RCC 7860 (cell line): ENCODE measurements around the gene ACER3.
"Not testable (repeated sequence)": the region's sequence is repeated elsewhere in the genome, so short reads cannot be mapped to it uniquely, and the experiment has no call there.

ENCODE experiments used
- DNase-seq: peaks from one replicate; pipeline ENCODE4 v3.0.0-alpha.2; 2015; ENCODE audit warnings: low spot score
- FAIRE-seq: peaks from 2 replicates; lab custom pipeline; 2012; peaks lifted over from hg19 to GRCh38; lab: Jason Lieb, UNC

Gene ACER3

GRCh38 chr11:76916712-76917111 lies 56.0 kb downstream of the ACER3 start:
- no peak for DNase-seq
- FAIRE-seq: no peak

DNA sequence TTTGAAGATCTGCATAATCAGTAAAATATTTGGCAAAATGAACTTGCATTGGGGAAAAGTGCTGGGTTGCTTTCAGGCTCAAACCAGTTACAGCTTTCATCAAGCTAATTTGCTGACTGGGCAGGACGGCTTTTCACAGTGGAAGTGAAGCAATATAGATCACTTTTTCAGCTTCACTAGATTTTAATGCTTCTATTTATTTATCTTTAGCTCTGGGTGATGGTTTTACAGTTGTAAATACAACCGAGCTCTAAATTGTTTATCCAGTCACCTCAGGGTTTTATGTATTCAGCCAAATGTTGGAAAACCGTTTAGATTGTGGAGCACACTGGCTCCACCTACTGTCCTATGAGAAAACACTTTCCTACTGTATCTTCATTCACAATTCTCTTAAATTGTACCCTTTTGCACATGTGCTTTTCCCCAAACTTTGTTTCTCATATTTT lies 58.2 kb downstream of the ACER3 start:
- FAIRE-seq (no peak), DNase-seq (peak; percentile 44)

DNA sequence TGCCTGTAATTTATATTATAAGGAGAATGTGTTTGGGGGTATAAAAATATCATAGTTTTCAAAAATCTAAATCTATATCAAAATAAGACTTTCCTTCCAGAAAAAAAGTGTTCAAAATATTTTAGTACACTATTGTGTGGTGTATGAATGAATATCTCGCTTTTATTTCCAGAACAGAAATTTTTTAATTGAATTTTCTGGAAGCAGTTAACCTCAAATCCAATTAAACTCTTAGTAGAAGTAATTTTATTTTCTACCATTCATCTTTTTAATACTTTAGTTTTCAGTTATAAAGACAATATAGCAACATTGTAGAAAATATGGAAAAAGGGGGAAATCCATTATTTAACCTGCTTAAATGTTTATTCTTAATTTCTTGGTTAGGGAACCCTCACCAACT lies 58.7 kb downstream of the ACER3 start:
- DNase-seq (no peak), FAIRE-seq (no peak)

DNA sequence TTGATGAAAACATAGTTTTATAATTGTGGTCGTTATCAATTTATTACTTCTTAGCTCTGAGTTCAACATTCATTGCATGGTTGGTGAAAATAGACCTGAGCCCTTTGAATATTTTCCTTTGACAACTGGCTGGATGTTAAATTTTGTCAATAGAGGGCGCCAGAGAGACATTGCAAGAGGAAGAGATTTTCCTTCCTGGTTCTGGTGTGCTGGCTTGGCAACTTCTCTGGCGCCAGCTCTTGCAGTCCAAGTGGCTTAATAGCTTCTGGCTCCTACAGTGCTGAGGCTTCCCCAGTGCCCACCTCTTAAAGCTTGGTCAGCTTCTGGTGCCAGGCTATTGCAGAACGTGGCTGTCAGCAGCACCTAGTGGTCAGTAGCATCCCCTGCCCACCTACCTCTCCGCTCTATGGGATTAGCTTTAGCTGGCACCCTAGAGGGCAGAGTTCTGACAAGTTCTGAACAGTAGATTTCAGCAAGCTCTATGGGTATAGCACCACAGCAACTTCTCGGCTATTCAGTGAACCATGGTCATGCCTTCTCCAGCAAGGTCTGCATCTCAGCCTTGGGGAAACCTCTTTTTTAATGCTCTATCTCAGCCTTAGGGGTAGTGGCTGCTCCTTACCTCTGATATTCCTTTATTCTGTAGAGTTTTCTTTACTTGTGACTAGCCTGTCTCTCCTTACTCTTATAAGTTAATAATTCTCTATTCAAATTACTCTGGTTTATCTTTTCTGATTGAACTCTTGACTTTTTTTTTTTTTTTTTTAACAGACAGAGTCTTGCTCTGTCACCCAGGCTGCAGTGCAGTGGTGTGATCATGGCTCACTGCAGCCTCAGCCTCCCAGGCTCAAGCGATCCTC lies 59.4 kb downstream of the ACER3 start:
- peak; percentile 66 for FAIRE-seq
- peak; percentile 68 for DNase-seq

GRCh38 chr11:76927160-76927559 lies 66.4 kb downstream of the ACER3 start:
- FAIRE-seq (no peak), DNase-seq (no peak)

- FAIRE-seq (no peak), DNase-seq (no peak)
Measured at GRCh38 chr11:76935042-76935441, 74.3 kb downstream of the ACER3 start.

DNA sequence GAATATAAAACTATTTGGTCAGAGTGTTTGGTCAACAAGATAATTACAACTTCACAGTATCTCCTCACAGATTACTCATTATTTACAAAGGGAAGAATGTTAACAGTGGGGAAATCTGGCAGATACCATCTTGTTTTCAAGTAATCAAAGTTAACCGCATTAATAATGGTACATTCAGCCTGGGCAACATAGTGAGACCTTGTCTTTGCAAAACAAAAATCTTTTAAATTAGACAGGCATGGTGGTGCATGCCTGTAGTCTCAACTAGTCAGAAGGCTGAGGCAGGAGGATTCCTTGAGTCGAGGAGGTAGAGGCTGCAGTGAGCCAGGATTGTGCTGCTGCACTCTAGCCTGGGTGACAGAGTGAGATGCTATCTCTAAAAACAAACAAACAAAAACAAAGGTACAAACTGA lies 78.5 kb downstream of the ACER3 start:
- no peak for DNase-seq

DNA sequence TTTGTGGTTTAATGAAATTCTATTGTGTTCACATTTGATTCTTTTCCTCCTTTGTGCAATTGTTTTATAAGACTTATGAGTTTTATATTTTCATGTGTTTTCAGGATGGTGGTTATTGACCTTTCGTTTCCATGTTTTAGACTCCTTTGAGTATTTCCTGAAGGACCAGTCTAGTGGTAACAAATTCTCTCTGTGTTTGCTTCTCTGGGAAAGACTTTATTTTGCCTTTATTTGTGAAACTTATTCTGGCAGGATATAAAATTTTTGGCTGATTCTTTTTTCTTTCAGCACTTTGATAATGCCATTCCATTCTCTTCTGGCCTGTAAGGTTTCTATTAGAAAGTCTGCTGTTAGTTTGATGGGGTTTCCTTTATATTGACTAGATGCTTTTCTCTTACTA lies 83.5 kb downstream of the ACER3 start:
- FAIRE-seq (no peak), DNase-seq (no peak)

More for the DNA sequence above, 78.5 kb downstream of the ACER3 start:
- FAIRE-seq: no peak

DNA sequence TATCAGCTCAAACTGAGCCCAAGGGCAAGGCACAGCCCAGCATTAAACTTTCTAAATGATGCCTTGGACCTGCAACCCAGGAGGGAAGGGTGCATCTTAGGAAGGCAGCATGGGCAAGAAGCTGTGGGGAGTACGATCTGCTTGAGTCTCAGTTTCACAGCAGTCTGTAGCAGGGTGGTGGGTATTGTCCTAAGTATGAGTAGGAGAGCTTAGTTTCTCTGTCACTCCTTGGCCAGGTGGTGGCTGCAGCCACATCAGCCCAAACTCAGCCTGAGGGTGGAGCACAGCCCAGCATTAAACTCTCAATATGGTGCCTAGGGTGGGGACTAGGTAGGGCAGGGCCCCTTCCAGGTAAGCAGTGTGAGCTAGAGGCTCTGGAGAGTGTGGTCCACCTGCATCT lies 85.5 kb downstream of the ACER3 start:
- FAIRE-seq (no peak), DNase-seq (no peak)

- DNase-seq: no peak
- no peak for FAIRE-seq
Measured at GRCh38 chr11:76947190-76947589, 86.5 kb downstream of the ACER3 start.

DNA sequence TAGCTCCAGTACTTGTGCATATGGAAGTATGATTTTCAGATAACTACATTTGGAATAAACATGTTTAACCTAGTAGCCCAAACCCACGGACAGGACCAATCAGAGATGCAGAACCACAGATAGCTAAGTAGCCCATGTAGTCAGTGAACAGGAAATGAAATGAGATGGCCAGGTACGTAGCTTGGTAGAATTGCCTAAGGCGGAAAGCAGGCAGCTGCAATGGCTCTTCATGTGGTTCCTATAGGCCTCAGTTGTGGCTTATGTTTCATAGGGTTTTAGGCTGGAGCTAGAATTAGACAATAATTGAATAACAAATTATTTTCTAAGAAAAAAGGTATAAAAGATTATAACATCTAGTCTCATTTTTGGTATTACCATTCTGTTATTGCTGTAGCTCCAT lies 87.1 kb downstream of the ACER3 start:
- FAIRE-seq: no peak
- no peak for DNase-seq

GRCh38 chr11:76955459-76956114 lies 94.9 kb downstream of the ACER3 start:
- no peak for DNase-seq
- no peak for FAIRE-seq

DNA sequence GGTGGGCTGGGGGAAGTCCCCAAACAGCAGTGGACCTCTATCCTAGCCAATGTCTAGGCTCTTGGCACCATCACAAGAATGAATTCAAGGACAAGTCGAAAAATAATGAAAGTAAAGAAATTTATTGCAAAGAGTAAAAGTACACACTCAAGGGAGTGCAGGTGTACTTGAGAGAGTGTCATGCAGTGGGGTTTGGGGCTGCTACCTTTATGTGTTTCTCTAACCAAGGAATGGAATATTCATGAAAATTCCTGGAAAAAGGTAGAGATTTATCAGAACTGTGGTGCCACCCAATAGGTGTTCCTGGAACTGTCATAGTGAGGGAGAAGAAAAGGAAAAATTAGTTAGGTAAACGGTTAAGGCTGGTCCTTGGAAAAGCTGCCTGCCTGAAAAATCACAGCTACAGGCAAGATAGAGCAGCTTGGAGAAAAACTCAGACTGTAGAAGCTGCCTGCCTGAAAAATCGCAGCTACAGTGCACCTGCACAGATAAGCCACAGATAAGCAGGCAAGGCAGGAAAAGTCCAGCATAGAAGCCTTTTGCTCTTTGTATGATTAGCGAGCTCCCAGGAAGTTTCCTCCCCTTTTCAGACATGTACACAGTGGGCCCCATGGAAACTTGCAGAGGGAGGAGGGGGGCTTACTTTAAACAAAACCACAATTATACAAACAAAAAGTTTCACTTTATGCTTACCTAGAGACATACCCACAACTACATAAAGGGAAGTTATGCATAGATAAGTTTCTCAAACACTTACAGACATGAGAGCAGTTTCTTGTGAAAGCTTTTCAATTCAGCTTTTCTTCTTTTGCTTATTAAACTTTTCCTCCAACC lies 102.1 kb downstream of the ACER3 start:
- DNase-seq: no peak
- no peak for FAIRE-seq

- DNase-seq: not testable (repeated sequence)
- FAIRE-seq: peak; percentile 80
Measured at GRCh38 chr11:76963417-76964168, 102.9 kb downstream of the ACER3 start.

DNA sequence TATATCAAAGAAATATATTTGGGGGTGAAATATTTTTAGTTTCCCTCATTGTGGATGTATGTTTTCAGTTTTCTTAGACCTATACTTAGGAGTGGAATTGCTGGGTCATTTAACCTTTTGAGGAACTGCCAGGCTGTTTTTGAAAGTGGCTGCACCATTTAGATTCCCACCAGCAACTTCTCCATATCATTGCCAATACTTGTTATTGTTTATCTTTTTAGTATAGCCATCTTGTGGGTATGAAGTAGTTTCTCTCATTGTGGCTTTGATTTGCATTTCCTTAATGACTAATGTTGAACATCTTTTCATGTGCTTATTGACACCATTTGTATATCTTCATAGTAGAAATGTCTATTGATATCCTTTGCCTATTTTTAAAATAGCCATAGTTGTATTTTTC lies 111.3 kb downstream of the ACER3 start:
- no peak for FAIRE-seq
- DNase-seq: no peak

DNA sequence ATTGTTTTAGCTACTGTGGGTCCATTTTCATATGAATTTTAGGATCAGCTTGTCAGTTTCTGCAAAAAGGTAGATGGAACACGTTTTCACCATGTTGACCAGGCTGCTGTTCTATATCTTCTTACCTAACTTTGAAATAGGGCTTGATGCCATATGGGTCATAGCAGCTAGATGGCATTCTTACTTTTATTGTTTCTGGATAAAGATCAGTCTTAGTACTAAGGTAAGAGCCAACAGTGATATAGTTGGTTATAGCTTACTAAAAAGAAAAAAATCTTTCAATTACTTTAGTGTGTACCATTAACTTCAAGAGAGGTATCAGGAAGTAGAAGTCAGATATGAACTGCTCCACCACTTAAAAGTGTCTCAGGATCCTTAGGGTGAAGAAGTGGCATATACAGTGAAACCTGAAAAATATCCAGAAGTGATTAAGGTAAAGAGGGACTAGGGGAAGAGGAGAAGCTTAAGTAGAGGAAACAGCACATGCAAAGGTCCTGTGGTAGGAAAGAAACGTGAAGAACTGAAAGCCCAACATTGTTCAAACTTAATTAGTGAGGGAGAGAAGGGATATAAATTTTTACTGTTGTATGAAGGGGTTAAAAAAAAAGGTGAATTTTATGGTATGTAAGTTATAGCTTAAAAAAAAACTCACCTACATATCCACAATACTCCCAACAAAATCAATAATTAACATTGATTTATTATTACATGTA lies 113.6 kb downstream of the ACER3 start:
- FAIRE-seq (no peak), DNase-seq (no peak)

- no peak for DNase-seq
- no peak for FAIRE-seq
Measured at GRCh38 chr11:76975513-76975912, 114.8 kb downstream of the ACER3 start.

DNA sequence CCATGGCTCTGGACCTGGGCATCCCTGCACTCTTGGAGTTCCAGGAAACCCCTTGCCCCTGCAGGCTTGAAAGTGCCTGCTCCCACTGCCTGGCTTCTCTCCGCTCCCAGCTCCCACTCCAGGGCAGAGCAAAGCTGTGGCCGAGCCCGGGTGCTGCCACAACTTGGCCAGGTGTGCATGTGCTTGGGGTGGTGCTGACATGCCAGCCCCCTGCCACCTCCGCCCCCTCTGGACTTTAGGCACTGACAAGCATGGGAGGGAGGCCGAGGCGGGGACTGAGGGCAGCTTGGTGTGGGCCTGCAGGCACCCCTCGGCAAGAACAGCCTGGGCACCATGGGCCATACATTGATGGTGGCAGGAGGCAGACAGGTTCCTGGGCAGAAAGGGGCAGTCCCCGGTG lies 117.1 kb downstream of the ACER3 start:
- FAIRE-seq: no peak
- no peak for DNase-seq

DNA sequence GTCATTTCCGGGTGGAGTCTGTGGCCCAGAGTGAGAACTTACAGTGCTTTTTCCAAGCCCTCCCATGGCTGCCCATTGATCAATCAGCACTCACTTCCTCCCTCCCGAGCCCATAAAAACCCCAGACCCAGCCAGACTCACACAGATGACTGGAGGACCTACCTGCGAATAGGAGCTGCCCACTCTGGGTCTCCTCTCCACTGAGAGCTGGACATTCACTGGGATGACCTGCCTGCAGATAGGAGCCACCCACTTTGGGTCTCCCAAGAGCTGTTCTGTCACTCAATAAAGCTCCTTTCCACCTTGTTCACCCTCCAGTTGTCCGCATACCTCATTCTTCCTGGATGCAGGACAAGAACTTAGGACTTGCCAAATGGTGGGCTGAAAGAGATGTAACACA lies 117.5 kb downstream of the ACER3 start:
- no peak for DNase-seq
- no peak for FAIRE-seq

GRCh38 chr11:76978818-76979217 lies 118.1 kb downstream of the ACER3 start:
- DNase-seq (no peak), FAIRE-seq (no peak)
